A673 (cell line): ENCODE results near the gene NEDD4L.

Experiments used
- EZH2 ChIP-seq: fragments of 200-600 bp; sonication (generic); IDR thresholded peaks from 2 replicates; pipeline ENCODE4 v1.6.1; 2017; ENCODE audit warnings: borderline replicate concordance, low read depth, mild to moderate bottlenecking, mixed read lengths, antibody characterized with exemption, low read length; ENCODE audit not compliant: poor library complexity, severe bottlenecking
- TF ChIP-seq, protein P1 (sequence below): fragments of 300-800, 200-600 bp; sonication (generic); conservative IDR thresholded peaks from 2 replicates; pipeline ENCODE4 v1.5.1; 2017; ENCODE audit warnings: low read depth, mild to moderate bottlenecking, antibody characterized with exemption, low read length, moderate library complexity, mixed read lengths

DNA sequence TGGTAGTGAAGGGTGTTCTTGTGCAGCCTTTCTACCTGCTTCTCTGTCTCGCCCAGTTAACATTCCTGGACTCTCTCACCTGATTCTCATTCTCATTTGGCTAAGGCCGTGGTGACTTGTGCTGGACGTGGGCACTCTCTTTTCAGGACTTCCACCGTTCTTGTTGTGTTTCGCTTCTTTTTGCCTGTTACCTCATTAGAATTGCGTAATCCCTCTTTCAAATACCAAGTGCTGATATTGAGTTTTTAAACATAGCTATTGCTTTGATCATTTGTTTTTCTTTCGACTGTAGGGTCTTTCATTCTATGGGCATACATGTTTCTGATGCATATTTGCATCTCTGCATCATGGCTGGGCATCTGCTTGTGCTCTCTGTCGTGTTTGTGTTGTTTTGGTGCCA lies 297.9 kb downstream of the NEDD4L start:
- TF ChIP-seq, protein P1, sequence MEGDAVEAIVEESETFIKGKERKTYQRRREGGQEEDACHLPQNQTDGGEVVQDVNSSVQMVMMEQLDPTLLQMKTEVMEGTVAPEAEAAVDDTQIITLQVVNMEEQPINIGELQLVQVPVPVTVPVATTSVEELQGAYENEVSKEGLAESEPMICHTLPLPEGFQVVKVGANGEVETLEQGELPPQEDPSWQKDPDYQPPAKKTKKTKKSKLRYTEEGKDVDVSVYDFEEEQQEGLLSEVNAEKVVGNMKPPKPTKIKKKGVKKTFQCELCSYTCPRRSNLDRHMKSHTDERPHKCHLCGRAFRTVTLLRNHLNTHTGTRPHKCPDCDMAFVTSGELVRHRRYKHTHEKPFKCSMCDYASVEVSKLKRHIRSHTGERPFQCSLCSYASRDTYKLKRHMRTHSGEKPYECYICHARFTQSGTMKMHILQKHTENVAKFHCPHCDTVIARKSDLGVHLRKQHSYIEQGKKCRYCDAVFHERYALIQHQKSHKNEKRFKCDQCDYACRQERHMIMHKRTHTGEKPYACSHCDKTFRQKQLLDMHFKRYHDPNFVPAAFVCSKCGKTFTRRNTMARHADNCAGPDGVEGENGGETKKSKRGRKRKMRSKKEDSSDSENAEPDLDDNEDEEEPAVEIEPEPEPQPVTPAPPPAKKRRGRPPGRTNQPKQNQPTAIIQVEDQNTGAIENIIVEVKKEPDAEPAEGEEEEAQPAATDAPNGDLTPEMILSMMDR, result no peak
- TF ChIP-seq EZH2, result no peak
